ENCODE data around the gene ZNF398.
"Not testable (repeated sequence)": the region's sequence is repeated elsewhere in the genome, so short reads cannot be mapped to it uniquely, and the experiment has no call there.

The ZNF398 gene

GRCh38 chr7:149198161-149198816 is 51.0 kb downstream of the ZNF398 start:
- DNase-seq: no peak

- DNase-seq: no peak
Observed at GRCh38 chr7:149199234-149199995, 52.2 kb downstream of the ZNF398 start.

GRCh38 chr7:149202831-149203231 is 55.6 kb downstream of the ZNF398 start:
- no peak for DNase-seq

GRCh38 chr7:149205690-149206381 is 58.6 kb downstream of the ZNF398 start:
- no peak for DNase-seq

GRCh38 chr7:149207324-149208035 is 60.2 kb downstream of the ZNF398 start:
- no peak for DNase-seq

GRCh38 chr7:149209518-149210269 is 62.4 kb downstream of the ZNF398 start:
- DNase-seq: no peak

GRCh38 chr7:149210551-149210950 is 63.3 kb downstream of the ZNF398 start:
- no peak for DNase-seq

GRCh38 chr7:149214020-149214720 is 66.9 kb downstream of the ZNF398 start:
- no peak for DNase-seq

GRCh38 chr7:149216402-149216801 is 69.1 kb downstream of the ZNF398 start:
- DNase-seq: no peak

GRCh38 chr7:149217570-149217969 is 70.3 kb downstream of the ZNF398 start:
- DNase-seq: no peak

- no peak for DNase-seq
Observed at GRCh38 chr7:149218469-149219420, 71.5 kb downstream of the ZNF398 start.

- no peak for DNase-seq
Observed at GRCh38 chr7:149220534-149220933, 73.3 kb downstream of the ZNF398 start.

GRCh38 chr7:149223176-149223575 is 75.9 kb downstream of the ZNF398 start:
- no peak for DNase-seq

- DNase-seq: no peak
Observed at GRCh38 chr7:149223761-149224160, 76.5 kb downstream of the ZNF398 start.

GRCh38 chr7:149224352-149224751 is 77.1 kb downstream of the ZNF398 start:
- DNase-seq: no peak

- DNase-seq: no peak
Observed at GRCh38 chr7:149225106-149225505, 77.9 kb downstream of the ZNF398 start.

- DNase-seq: no peak
Observed at GRCh38 chr7:149225656-149226055, 78.4 kb downstream of the ZNF398 start.

- DNase-seq: not testable (repeated sequence)
Observed at GRCh38 chr7:149226366-149226765, 79.1 kb downstream of the ZNF398 start.

- DNase-seq: no peak
Observed at GRCh38 chr7:149226840-149227494, 79.7 kb downstream of the ZNF398 start.

All from GOT3 (cell line).